Stomach smooth muscle (tissue), 2 donors: ENCODE measurements around the gene CAMSAP2.
"Not testable (repeated sequence)": the region's sequence is repeated elsewhere in the genome, so short reads cannot be mapped to it uniquely, and the experiment has no call there.

Experiments
- H3K27ac ChIP-seq: one replicate; pipeline ENCODE4 v1.7.0; 2013; ENCODE audit warnings: mild to moderate bottlenecking, low read length, inconsistent platforms
- H3K27me3 ChIP-seq, 2 donors: one replicate each; pipeline ENCODE4 v1.7.0; 2013; ENCODE audit warnings: low read length in 2 of 2; ENCODE audit not compliant: insufficient read depth in 2 of 2, control insufficient read depth in 1 of 2
- H3K36me3 ChIP-seq, 2 donors: one replicate each; pipeline ENCODE4 v1.7.0; 2013; ENCODE audit warnings: low read length in 2 of 2; ENCODE audit not compliant: control insufficient read depth in 2 of 2, insufficient read depth in 2 of 2
- H3K4me1 ChIP-seq: one replicate; pipeline ENCODE4 v1.7.0; 2013; ENCODE audit warnings: low read length; ENCODE audit not compliant: control insufficient read depth, insufficient read depth
- H3K4me3 ChIP-seq, 2 donors: one replicate each; pipeline ENCODE4 v1.7.0; 2013; ENCODE audit warnings: low read length in 2 of 2
- H3K9ac ChIP-seq, 2 donors: one replicate each; pipeline ENCODE4 v1.7.0; 2013; ENCODE audit warnings: low read length in 2 of 2, mild to moderate bottlenecking in 1 of 2
- H3K9me3 ChIP-seq, 2 donors: one replicate each; pipeline ENCODE4 v1.7.0; 2013; ENCODE audit warnings: low read length in 2 of 2; ENCODE audit not compliant: control insufficient read depth in 2 of 2
- donor health status: healthy.
- donor health status: Pancreatic carcinoma.

Gene CAMSAP2

GRCh38 chr1:200784576-200784975, 45.9 kb downstream of the CAMSAP2 start:
- H3K9me3 ChIP-seq: peaks cover 0 to 6% of the 10 kb centered on the region in 2 donors
- H3K4me1 ChIP-seq: no peaks in the 10 kb centered on the region
- H3K27me3 ChIP-seq: no peaks in the 10 kb centered on the region
- peaks cover 0 to 2% of the 10 kb centered on the region in 2 donors for H3K36me3 ChIP-seq
- H3K9ac ChIP-seq: no peak overlapping the region
- H3K4me3 ChIP-seq: no peak overlapping the region
- no peak overlapping the region for H3K27ac ChIP-seq

GRCh38 chr1:200786788-200787187, 48.1 kb downstream of the CAMSAP2 start:
- H3K27me3 ChIP-seq: no peaks in the 10 kb centered on the region

GRCh38 chr1:200787896-200788387, 49.2 kb downstream of the CAMSAP2 start:
- H3K9me3 ChIP-seq: peaks cover 0 to 6% of the 10 kb centered on the region in 2 donors

More at GRCh38 chr1:200786788-200787187, 48.1 kb downstream of the CAMSAP2 start:
- Histone ChIP-seq H3K4me3 (no peak overlapping the region), H3K9me3 (peaks cover 0 to 6% of the 10 kb centered on the region in 2 donors), H3K4me1 (no peaks in the 10 kb centered on the region), H3K27ac (no peak overlapping the region), H3K9ac (no peak overlapping the region), H3K36me3 (peaks cover 0 to 2% of the 10 kb centered on the region in 2 donors)

GRCh38 chr1:200791012-200791411, 52.3 kb downstream of the CAMSAP2 start:
- not testable (repeated sequence) for H3K4me3 ChIP-seq, H3K9ac ChIP-seq, H3K27me3 ChIP-seq, H3K4me1 ChIP-seq, H3K27ac ChIP-seq, H3K9me3 ChIP-seq, H3K36me3 ChIP-seq

More at GRCh38 chr1:200787896-200788387, 49.2 kb downstream of the CAMSAP2 start:
- H3K27ac ChIP-seq: no peak overlapping the region
- H3K36me3 ChIP-seq: peaks cover 0 to 2% of the 10 kb centered on the region in 2 donors
- H3K27me3 ChIP-seq: no peaks in the 10 kb centered on the region
- no peak overlapping the region for H3K4me3 ChIP-seq
- no peak overlapping the region for H3K9ac ChIP-seq
- no peaks in the 10 kb centered on the region for H3K4me1 ChIP-seq

GRCh38 chr1:200793677-200794076, 55.0 kb downstream of the CAMSAP2 start:
- no peaks in the 10 kb centered on the region for H3K27me3 ChIP-seq
- no peaks in the 10 kb centered on the region for H3K36me3 ChIP-seq
- no peak overlapping the region for H3K4me3 ChIP-seq
- no peak overlapping the region for H3K27ac ChIP-seq
- no peak overlapping the region for H3K9ac ChIP-seq
- no peaks in the 10 kb centered on the region for H3K9me3 ChIP-seq
- peaks cover 10% of the 10 kb centered on the region for H3K4me1 ChIP-seq

- Histone ChIP-seq H3K27me3 (no peaks in the 10 kb centered on the region), H3K36me3 (no peaks in the 10 kb centered on the region), H3K9me3 (no peaks in the 10 kb centered on the region), H3K9ac (no peak overlapping the region), H3K4me1 (peaks cover 10% of the 10 kb centered on the region), H3K4me3 (no peak overlapping the region), H3K27ac (no peak overlapping the region)
Measured at GRCh38 chr1:200794506-200795065, 55.9 kb downstream of the CAMSAP2 start.

GRCh38 chr1:200795156-200795555, 56.5 kb downstream of the CAMSAP2 start:
- Histone ChIP-seq H3K4me1 (peaks cover 10% of the 10 kb centered on the region), H3K4me3 (no peak overlapping the region), H3K27ac (no peak overlapping the region), H3K27me3 (no peaks in the 10 kb centered on the region), H3K36me3 (no peaks in the 10 kb centered on the region), H3K9me3 (no peaks in the 10 kb centered on the region), H3K9ac (no peak overlapping the region)

- no peak overlapping the region for H3K9ac ChIP-seq
- H3K36me3 ChIP-seq: no peaks in the 10 kb centered on the region
- no peak overlapping the region for H3K27ac ChIP-seq
- H3K27me3 ChIP-seq: no peaks in the 10 kb centered on the region
- H3K4me3 ChIP-seq: no peak overlapping the region
- H3K9me3 ChIP-seq: no peaks in the 10 kb centered on the region
- peaks cover 4% of the 10 kb centered on the region for H3K4me1 ChIP-seq
Measured at GRCh38 chr1:200802042-200802441, 63.3 kb downstream of the CAMSAP2 start.

- Histone ChIP-seq H3K36me3 (peaks cover 0 to under 1% of the 10 kb centered on the region in 2 donors), H3K9me3 (no peaks in the 10 kb centered on the region), H3K27me3 (no peaks in the 10 kb centered on the region), H3K4me1 (peaks cover 4% of the 10 kb centered on the region), H3K27ac (no peak overlapping the region), H3K9ac (no peak overlapping the region), H3K4me3 (no peak overlapping the region)
Measured at GRCh38 chr1:200802865-200803512, 64.3 kb downstream of the CAMSAP2 start.

GRCh38 chr1:200805719-200806118, 67.0 kb downstream of the CAMSAP2 start:
- Histone ChIP-seq H3K9me3 (no peaks in the 10 kb centered on the region), H3K4me3 (no peak overlapping the region), H3K4me1 (peaks cover 4% of the 10 kb centered on the region), H3K27ac (no peak overlapping the region), H3K27me3 (no peaks in the 10 kb centered on the region), H3K36me3 (peaks cover 0 to 5% of the 10 kb centered on the region in 2 donors), H3K9ac (no peak overlapping the region)

GRCh38 chr1:200808846-200809245, 70.2 kb downstream of the CAMSAP2 start:
- Histone ChIP-seq H3K4me3 (no peak overlapping the region), H3K27ac (no peak overlapping the region), H3K4me1 (no peaks in the 10 kb centered on the region), H3K9ac (no peak overlapping the region), H3K9me3 (no peaks in the 10 kb centered on the region), H3K27me3 (no peaks in the 10 kb centered on the region), H3K36me3 (peaks cover 0 to 5% of the 10 kb centered on the region in 2 donors)
